ENCODE data around the gene VPS4B.
"Not testable (repeated sequence)": the region's sequence is repeated elsewhere in the genome, so short reads cannot be mapped to it uniquely, and the experiment has no call there.

Gene VPS4B

DNA sequence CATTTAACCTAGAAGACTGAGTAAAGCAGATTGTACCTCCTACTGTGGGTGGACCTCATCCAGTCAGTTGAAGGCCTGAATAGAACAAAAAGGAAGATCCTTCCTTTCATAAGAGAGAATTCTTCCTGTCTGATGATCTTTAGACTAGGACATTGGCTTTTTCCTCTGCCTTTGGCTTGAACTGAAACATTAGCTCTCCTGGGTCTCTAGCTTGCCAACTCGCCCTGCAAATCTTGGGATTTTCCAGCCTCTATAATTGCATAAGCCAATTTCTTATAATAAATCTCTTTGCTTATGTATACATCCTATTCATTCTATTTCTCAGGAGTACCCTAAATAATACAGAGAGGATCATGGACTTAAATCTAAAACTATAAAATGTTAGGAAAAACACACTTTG is 49.1 kb downstream of the VPS4B start:
- FAIRE-seq (no peak), DNase-seq (ENCODE audit: low spot score) (no peak)

DNA sequence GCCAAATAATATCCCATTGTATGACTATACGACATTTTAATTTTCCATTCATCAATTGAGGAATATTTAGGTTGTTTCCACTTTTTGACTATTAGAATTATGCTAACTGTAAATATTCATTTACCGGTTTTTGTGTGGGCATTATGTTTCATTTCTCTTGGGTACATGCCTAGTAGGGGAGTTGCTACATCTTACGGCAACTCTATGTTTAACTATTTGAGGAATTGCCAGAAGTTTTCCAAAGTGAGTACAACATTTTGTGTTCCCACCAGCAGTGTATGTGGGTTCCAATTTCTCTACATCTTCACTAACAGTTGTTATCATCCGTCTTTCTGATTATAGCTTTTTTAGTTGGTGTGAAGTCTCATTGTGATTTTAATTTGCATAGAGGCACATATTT is 53.7 kb downstream of the VPS4B start:
- DNase-seq (ENCODE audit: low spot score) (no peak), FAIRE-seq (no peak)

- FAIRE-seq (no peak), DNase-seq (ENCODE audit: low spot score) (peak; percentile 95)
These were observed 55.0 kb downstream of the VPS4B start, which contains the start of gene KDSR for GRCh38 chr18:63367053-63367953. Gene KDSR, minus strand, starts transcription at chr18:63367206. Its CDS starts 88 bp downstream, at chr18:63367118.

GRCh38 chr18:63366213-63367052 is 55.8 kb downstream of the VPS4B start:
- peak; percentile 79 for DNase-seq (ENCODE audit: low spot score)
- FAIRE-seq: no peak

DNA sequence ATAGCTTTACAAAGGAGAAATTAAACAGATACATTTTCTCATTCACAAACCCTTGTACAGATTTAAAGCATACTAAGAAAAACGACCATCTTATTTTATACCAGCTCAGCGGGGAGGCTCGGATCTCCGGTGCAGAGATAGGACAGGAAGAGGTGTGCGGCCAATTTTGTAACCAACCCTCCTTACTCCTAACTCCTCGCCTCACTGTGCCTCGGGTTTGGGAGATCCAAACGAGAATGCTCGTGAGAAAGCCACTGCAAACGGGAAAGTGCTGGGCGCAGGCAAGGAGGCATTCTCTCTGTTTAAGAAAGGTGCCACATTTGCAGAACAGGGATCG is 56.4 kb downstream of the VPS4B start:
- FAIRE-seq: no peak
- DNase-seq (ENCODE audit: low spot score): peak; percentile 4

DNA sequence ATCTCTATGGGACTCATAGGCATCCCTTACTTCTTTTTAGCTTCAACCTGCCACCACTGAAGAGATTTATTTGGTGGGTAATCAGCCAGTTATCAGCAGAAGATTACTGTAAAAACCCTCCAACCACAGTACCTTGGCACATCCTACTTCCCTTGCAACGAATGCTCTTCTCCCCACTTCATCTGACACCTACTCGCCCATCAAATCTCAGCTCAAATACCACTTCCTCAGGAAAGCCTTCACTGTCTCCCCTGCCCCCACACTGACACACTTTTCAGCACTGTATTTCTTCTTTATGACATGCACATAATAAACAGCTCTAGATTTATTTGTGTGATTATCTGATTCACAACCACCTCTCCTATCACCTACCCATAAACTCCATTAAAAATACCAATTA is 58.3 kb downstream of the VPS4B start:
- DNase-seq (ENCODE audit: low spot score) (no peak), FAIRE-seq (no peak)

- FAIRE-seq; DNase-seq (ENCODE audit: low spot score): not testable (repeated sequence)
These were observed 58.9 kb downstream of the VPS4B start for GRCh38 chr18:63363420-63363819.

GRCh38 chr18:63356272-63356896 is 65.9 kb downstream of the VPS4B start:
- DNase-seq (ENCODE audit: low spot score) (no peak), FAIRE-seq (no peak)

GRCh38 chr18:63350230-63350629 is 72.0 kb downstream of the VPS4B start:
- DNase-seq (ENCODE audit: low spot score) (no peak), FAIRE-seq (no peak)

- DNase-seq (ENCODE audit: low spot score): no peak
- FAIRE-seq: no peak
These were observed 73.7 kb downstream of the VPS4B start for GRCh38 chr18:63348508-63349136.

DNA sequence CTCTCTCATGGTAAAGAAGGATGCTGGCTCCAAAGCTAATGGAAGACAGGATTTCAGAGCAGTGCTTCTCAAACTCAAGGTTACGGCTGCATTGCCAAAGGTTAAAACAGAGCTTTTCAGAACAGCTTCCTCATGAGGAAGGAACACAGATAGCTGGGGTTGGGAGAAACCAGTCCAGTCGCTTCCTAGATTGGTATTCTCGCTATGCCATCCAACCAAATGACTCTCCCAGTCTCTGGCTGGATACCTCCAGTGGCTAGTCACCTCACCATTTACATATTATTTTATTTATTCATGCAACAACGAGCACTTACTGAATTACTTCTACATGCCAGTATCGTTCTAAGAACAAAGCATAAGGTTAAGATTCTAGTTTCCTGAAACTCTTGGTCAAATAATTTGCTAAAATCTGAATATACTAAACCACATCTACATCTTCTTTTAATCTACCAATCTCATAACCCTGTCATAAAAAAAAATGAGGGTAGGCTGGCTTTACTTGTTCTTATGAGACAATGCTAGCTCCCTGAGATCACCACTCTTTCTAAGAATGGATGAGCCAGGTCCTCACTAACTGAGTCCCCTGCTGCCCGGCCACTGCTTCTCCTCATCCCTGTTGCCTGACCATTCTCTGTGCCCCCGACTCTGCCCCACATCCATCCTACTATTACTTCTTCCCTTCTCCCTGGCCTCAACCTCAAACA is 75.6 kb downstream of the VPS4B start:
- FAIRE-seq (no peak), DNase-seq (ENCODE audit: low spot score) (no peak)

DNA sequence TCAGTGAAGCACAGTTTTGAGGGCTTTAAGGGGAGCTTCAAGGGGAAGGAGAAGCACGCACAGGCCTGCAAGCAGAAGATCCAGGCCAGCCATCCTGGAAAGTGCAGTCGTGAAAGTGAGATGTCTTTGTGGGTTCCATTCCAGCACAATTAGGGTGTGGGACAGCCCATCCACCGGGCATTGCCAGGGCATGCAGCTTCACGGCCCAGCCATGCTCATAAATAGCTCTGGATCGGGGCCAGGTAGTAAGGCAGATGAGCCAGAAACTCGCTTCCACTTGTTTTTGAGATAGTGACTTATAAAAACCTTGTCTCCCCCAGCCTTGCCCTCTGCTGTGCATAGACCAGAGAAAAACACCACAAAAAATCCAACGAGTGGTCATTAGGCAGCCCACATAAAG is 76.2 kb downstream of the VPS4B start:
- FAIRE-seq (no peak), DNase-seq (ENCODE audit: low spot score) (no peak)

DNA sequence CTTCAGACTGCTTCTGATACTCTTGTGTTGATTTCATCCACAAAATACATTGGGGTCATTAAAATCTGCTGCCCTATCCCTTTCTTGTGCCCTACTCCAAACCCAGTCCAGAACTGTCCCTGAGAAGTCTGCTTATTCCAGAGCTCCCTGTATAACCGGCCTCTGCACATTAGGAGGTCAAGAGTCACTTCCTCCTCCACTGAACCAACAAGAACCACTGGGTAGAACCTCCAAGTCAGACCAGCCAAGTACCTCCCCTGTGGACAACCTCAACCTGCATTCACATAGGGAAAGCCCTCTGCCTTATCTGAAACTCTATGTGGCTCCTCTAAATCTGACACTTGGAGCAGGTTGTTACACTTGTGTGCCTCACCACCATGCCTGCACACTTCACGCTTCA is 77.4 kb downstream of the VPS4B start:
- DNase-seq (ENCODE audit: low spot score): no peak
- FAIRE-seq: no peak

GRCh38 chr18:63344263-63344662 is 78.0 kb downstream of the VPS4B start:
- FAIRE-seq: no peak
- DNase-seq (ENCODE audit: low spot score): no peak

DNA sequence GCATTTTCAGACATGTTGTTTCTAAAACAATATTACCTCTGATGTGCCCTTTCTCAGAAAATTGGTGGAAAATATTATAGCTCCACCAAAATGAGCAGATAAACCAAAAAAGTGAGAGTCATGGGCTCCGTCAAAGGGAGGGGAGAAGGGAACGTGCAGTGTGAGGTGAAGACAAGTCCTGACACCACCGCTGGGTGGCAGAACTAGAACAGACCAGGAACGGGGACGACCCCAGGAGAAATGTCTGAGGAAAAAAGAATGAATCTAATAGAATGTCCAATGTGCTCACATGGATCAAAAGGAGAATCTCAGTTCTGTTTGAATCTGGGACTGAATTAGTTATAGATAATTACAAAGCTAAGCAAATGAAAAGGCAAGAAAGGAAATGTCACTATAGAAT is 80.1 kb downstream of the VPS4B start:
- DNase-seq (ENCODE audit: low spot score) (no peak), FAIRE-seq (no peak)

GRCh38 chr18:63339920-63340484 is 82.3 kb downstream of the VPS4B start:
- DNase-seq (ENCODE audit: low spot score) (no peak), FAIRE-seq (no peak)

Measured in urothelium cell line (cell line).